ENCODE results near the gene RBM47.

The RBM47 gene

DNA sequence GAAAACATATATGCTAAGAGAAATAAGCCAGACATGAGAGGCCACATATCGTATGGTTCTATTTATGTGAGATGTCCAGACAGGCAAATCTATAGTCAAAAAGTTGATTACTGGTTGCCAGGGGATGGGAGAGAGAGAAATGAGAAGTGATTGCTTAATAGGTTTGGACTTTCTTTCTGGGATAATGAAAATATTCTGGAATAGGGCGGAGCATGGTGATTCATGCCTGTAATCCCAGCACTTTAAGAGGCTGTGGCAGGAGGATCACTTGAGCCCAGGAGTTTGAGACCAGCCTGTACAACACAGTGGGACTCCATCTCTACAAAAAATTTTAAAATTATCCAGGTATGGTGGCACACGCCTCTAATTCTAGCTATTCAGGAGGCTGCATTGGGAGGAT, 22.4 kb downstream of the RBM47 start:
- Histone ChIP-seq H3K9ac (ENCODE audit: low read depth, low read length, poor library complexity, severe bottlenecking) (no peak overlapping the region), H3K36me3 (ENCODE audit: insufficient read depth, low read length) (no peaks in the 10 kb centered on the region), H3K4me3 (ENCODE audit: low read length, poor library complexity, severe bottlenecking) (no peak overlapping the region), H3K4me1 (ENCODE audit: insufficient read depth, low read length, poor library complexity, severe bottlenecking) (no peaks in the 10 kb centered on the region), H4K20me1 (ENCODE audit: insufficient read depth, low read length, poor library complexity, severe bottlenecking) (no peaks in the 10 kb centered on the region), H3F3A (ENCODE audit: low read depth) (no peaks in the 10 kb centered on the region), H3K4me2 (ENCODE audit: low read depth, low read length, poor library complexity, severe bottlenecking) (no peak overlapping the region), H2AFZ (ENCODE audit: low read length) (no peak overlapping the region), H3K27me3 (ENCODE audit: insufficient read depth, low read length, poor library complexity, severe bottlenecking) (no peaks in the 10 kb centered on the region), H3K9me2 (replicated peaks; ENCODE audit: low read depth, low read length) (no peaks in the 10 kb centered on the region), H3K9me3 (ENCODE audit: insufficient read depth, low read depth, low read length) (no peaks in the 10 kb centered on the region), H3K79me2 (ENCODE audit: insufficient read depth, low read length) (no peaks in the 10 kb centered on the region)
- no peak for TF ChIP-seq EZH2phosphoT487 (IDR thresholded peaks at IDR 0.05; ENCODE audit: borderline replicate concordance)
- TF ChIP-seq CTCF (conservative IDR thresholded peaks at IDR 0.05; ENCODE audit: low read length) = no peak

- H3K27me3 ChIP-seq (ENCODE audit: insufficient read depth, low read length, poor library complexity, severe bottlenecking) = no peaks in the 10 kb centered on the region
- no peak overlapping the region for H3K4me3 ChIP-seq (ENCODE audit: low read length, poor library complexity, severe bottlenecking)
- H4K20me1 ChIP-seq (ENCODE audit: insufficient read depth, low read length, poor library complexity, severe bottlenecking) = no peaks in the 10 kb centered on the region
- TF ChIP-seq EZH2phosphoT487 (IDR thresholded peaks at IDR 0.05; ENCODE audit: borderline replicate concordance) (no peak), CTCF (conservative IDR thresholded peaks at IDR 0.05; ENCODE audit: low read length) (no peak; the same call in 1 of the 2 replicates)
- H3F3A ChIP-seq (ENCODE audit: low read depth) = no peaks in the 10 kb centered on the region
- H3K9me3 ChIP-seq (ENCODE audit: insufficient read depth, low read depth, low read length) = no peaks in the 10 kb centered on the region
- no peak overlapping the region for H3K4me2 ChIP-seq (ENCODE audit: low read depth, low read length, poor library complexity, severe bottlenecking)
- no peak overlapping the region for H2AFZ ChIP-seq (ENCODE audit: low read length)
- no peaks in the 10 kb centered on the region for H3K36me3 ChIP-seq (ENCODE audit: insufficient read depth, low read length)
- H3K9me2 ChIP-seq (replicated peaks; ENCODE audit: low read depth, low read length) = no peaks in the 10 kb centered on the region
- no peak overlapping the region for H3K9ac ChIP-seq (ENCODE audit: low read depth, low read length, poor library complexity, severe bottlenecking)
- H3K4me1 ChIP-seq (ENCODE audit: insufficient read depth, low read length, poor library complexity, severe bottlenecking) = no peaks in the 10 kb centered on the region
- no peaks in the 10 kb centered on the region for H3K79me2 ChIP-seq (ENCODE audit: insufficient read depth, low read length)
Measured at GRCh38 chr4:40606239-40606767, 23.4 kb downstream of the RBM47 start.

GRCh38 chr4:40603281-40603680, 26.4 kb downstream of the RBM47 start:
- TF ChIP-seq EZH2phosphoT487 (IDR thresholded peaks at IDR 0.05; ENCODE audit: borderline replicate concordance) = no peak
- TF ChIP-seq CTCF (conservative IDR thresholded peaks at IDR 0.05; ENCODE audit: low read length) = no peak

More at GRCh38 chr4:40603281-40603680, 26.4 kb downstream of the RBM47 start:
- no peaks in the 10 kb centered on the region for H3K9me2 ChIP-seq (replicated peaks; ENCODE audit: low read depth, low read length)
- H3K4me3 ChIP-seq (ENCODE audit: low read length, poor library complexity, severe bottlenecking) = no peak overlapping the region
- H3K4me1 ChIP-seq (ENCODE audit: insufficient read depth, low read length, poor library complexity, severe bottlenecking) = no peaks in the 10 kb centered on the region
- no peak overlapping the region for H3K9ac ChIP-seq (ENCODE audit: low read depth, low read length, poor library complexity, severe bottlenecking)
- no peak overlapping the region for H2AFZ ChIP-seq (ENCODE audit: low read length)
- H3K36me3 ChIP-seq (ENCODE audit: insufficient read depth, low read length) = no peaks in the 10 kb centered on the region
- no peaks in the 10 kb centered on the region for H4K20me1 ChIP-seq (ENCODE audit: insufficient read depth, low read length, poor library complexity, severe bottlenecking)
- no peaks in the 10 kb centered on the region for H3F3A ChIP-seq (ENCODE audit: low read depth)
- H3K79me2 ChIP-seq (ENCODE audit: insufficient read depth, low read length) = no peaks in the 10 kb centered on the region
- H3K4me2 ChIP-seq (ENCODE audit: low read depth, low read length, poor library complexity, severe bottlenecking) = no peak overlapping the region
- H3K9me3 ChIP-seq (ENCODE audit: insufficient read depth, low read depth, low read length) = no peaks in the 10 kb centered on the region
- H3K27me3 ChIP-seq (ENCODE audit: insufficient read depth, low read length, poor library complexity, severe bottlenecking) = no peaks in the 10 kb centered on the region

Data from Loucy (cell line).